IMR-90 (cell line): ENCODE results near the gene RAB3A. TPM values are rescaled to one million over a fixed set of nuclear protein-coding genes. Genes with fewer than 3 reads are reported as not detected.

Source experiments
- ATAC-seq: fragments of 200-7000 bp; cut with Tn5 transposase; 2 replicates; pipeline ENCODE4 v1.9.1; 2020; ENCODE audit warnings: low read depth, mild to moderate bottlenecking, moderate library complexity
- BruUV-seq: library from RNA; stranded (reverse); fragments of 400-500 nt; replicated peaks from 2 replicates; lab custom pipeline; 2021; lab: Mats Ljungman, UMichigan
- CTCF ChIA-PET: fragments of 300-600 bp; formaldehyde crosslinking; extraction: SDS; loops from one replicate; lab custom pipeline; 2021; ENCODE audit warnings: antibody characterized with exemption; lab: Yijun Ruan, JAX
- POLR2A ChIA-PET: fragments of 300-600 bp; sonication (Branson Sonifier 250); formaldehyde crosslinking; loops from one replicate; lab custom pipeline; 2022; ENCODE audit warnings: antibody characterized with exemption; ENCODE audit not compliant: unreplicated experiment; lab: Charles Lee
- DNase-seq: peaks from one replicate; pipeline ENCODE4 v3.0.0; 2013
- H2AFZ ChIP-seq: replicated peaks from 2 replicates; pipeline ENCODE3; 2013; ENCODE audit warnings: low read length, mild to moderate bottlenecking; ENCODE audit not compliant: poor library complexity
- H2AK5ac ChIP-seq: 2 replicates; pipeline ENCODE4 v1.6.1; 2013; ENCODE audit warnings: low read depth, low read length, inconsistent platforms
- H2AK9ac ChIP-seq: replicated peaks from 2 replicates; pipeline ENCODE3; 2013; ENCODE audit warnings: mild to moderate bottlenecking, low read depth, low read length, moderate library complexity; ENCODE audit not compliant: poor library complexity
- H2BK120ac ChIP-seq: 2 replicates; pipeline ENCODE4 v1.6.1; 2013; ENCODE audit warnings: low read depth, low read length, inconsistent platforms
- H2BK15ac ChIP-seq: 3 replicates; pipeline ENCODE4 v1.6.1; 2013; ENCODE audit warnings: low read depth, low read length, inconsistent platforms
- H2BK20ac ChIP-seq: 2 replicates; pipeline ENCODE4 v1.6.1; 2013; ENCODE audit warnings: low read depth, mild to moderate bottlenecking, inconsistent platforms, low read length, moderate library complexity
- H2BK5ac ChIP-seq: 2 replicates; pipeline ENCODE4 v1.6.1; 2013; ENCODE audit warnings: mild to moderate bottlenecking, low read depth, low read length, inconsistent platforms; ENCODE audit not compliant: poor library complexity, severe bottlenecking
- H3K14ac ChIP-seq: replicated peaks from 2 replicates; pipeline ENCODE4 v1.6.1; 2013; ENCODE audit warnings: low read depth, low read length, inconsistent platforms
- H3K18ac ChIP-seq: 2 replicates; pipeline ENCODE4 v1.6.1; 2013; ENCODE audit warnings: low read depth, low read length, control low read depth
- H3K23ac ChIP-seq: 2 replicates; pipeline ENCODE4 v1.6.1; 2013; ENCODE audit warnings: low read depth, low read length, inconsistent platforms
- H3K27ac ChIP-seq: 2 replicates; pipeline ENCODE4 v1.5.1; 2013; ENCODE audit warnings: mild to moderate bottlenecking, control low read depth, low read length; ENCODE audit not compliant: insufficient read depth
- H3K27me3 ChIP-seq: 2 replicates; pipeline ENCODE4 v1.6.1; 2013; ENCODE audit warnings: low read length; ENCODE audit not compliant: control insufficient read depth, insufficient read depth
- H3K36me3 ChIP-seq: 2 replicates; pipeline ENCODE4 v1.6.1; 2013; ENCODE audit warnings: low read length, mixed read lengths; ENCODE audit not compliant: control insufficient read depth, insufficient read depth
- H3K4ac ChIP-seq: 2 replicates; pipeline ENCODE4 v1.6.1; 2013; ENCODE audit warnings: low read depth, low read length, inconsistent platforms
- H3K4me1 ChIP-seq: 2 replicates; pipeline ENCODE4 v1.6.1; 2013; ENCODE audit warnings: low read length, mixed read lengths; ENCODE audit not compliant: control insufficient read depth, insufficient read depth
- H3K4me2 ChIP-seq: 2 replicates; pipeline ENCODE4 v1.6.1; 2013; ENCODE audit warnings: low read depth, mild to moderate bottlenecking, control low read depth, low read length, moderate library complexity
- H3K4me3 ChIP-seq: 2 replicates; pipeline ENCODE4 v1.5.1; 2013; ENCODE audit warnings: low read depth, mild to moderate bottlenecking, control low read depth, low read length, moderate library complexity; ENCODE audit not compliant: insufficient read depth
- H3K56ac ChIP-seq: 2 replicates; pipeline ENCODE4 v1.6.1; 2013; ENCODE audit warnings: low read length, inconsistent platforms; ENCODE audit not compliant: insufficient read depth; ENCODE audit errors: extremely low read depth
- H3K79me1 ChIP-seq, 2 experiments: 2 replicates each; pipeline ENCODE4 v1.6.1; 2013; ENCODE audit warnings: low read length in 2 of 2, inconsistent platforms in 1 of 2, low read depth in 1 of 2
- H3K9ac ChIP-seq: 2 replicates; pipeline ENCODE4 v1.6.1; 2013; ENCODE audit warnings: low read depth, low read length, control low read depth
- H3K9me1 ChIP-seq: 2 replicates; pipeline ENCODE4 v1.6.1; 2013; ENCODE audit warnings: low read length, inconsistent platforms; ENCODE audit not compliant: insufficient read depth
- H3K9me3 ChIP-seq: 2 replicates; pipeline ENCODE4 v1.6.1; 2013; ENCODE audit warnings: low read length; ENCODE audit not compliant: control insufficient read depth, insufficient read depth
- H4K20me1 ChIP-seq: 2 replicates; pipeline ENCODE4 v1.6.1; 2013; ENCODE audit warnings: low read length, inconsistent platforms; ENCODE audit not compliant: insufficient read depth
- H4K5ac ChIP-seq: 2 replicates; pipeline ENCODE4 v1.6.1; 2013; ENCODE audit warnings: mild to moderate bottlenecking, low read depth, low read length, control low read depth
- H4K8ac ChIP-seq, 2 experiments: 2 replicates each; pipeline ENCODE4 v1.6.1; 2013; ENCODE audit warnings: low read depth in 2 of 2, low read length in 2 of 2, control low read depth in 1 of 2, inconsistent platforms in 1 of 2
- H4K91ac ChIP-seq: 2 replicates; pipeline ENCODE4 v1.6.1; 2013; ENCODE audit warnings: low read depth, low read length, inconsistent platforms; ENCODE audit not compliant: insufficient read depth
- BHLHE40 ChIP-seq: fragments of 150-350 bp; IDR thresholded peaks from 2 replicates; pipeline ENCODE4 v1.6.1; 2016; ENCODE audit warnings: mild to moderate bottlenecking, low read depth, low read length
- CEBPB ChIP-seq: IDR thresholded peaks from 2 replicates; pipeline ENCODE4 v1.6.1; 2012; ENCODE audit warnings: low read depth, low read length, improper control_type of control experiment
- CHD1 ChIP-seq: IDR thresholded peaks from 2 replicates; pipeline ENCODE4 v1.6.1; 2012; ENCODE audit warnings: low read depth, low read length, improper control_type of control experiment
- CTCF ChIP-seq: conservative IDR thresholded peaks from 2 replicates; pipeline ENCODE4 v1.5.1; 2012; ENCODE audit warnings: mild to moderate bottlenecking, low read depth, low read length, improper control_type of control experiment
- FOS ChIP-seq: fragments of 150-350 bp; IDR thresholded peaks from 2 replicates; pipeline ENCODE4 v1.6.1; 2016; ENCODE audit warnings: low read depth, low read length
- MAFK ChIP-seq: IDR thresholded peaks from 2 replicates; pipeline ENCODE4 v1.6.1; 2012; ENCODE audit warnings: low read depth, low read length, improper control_type of control experiment
- MAZ ChIP-seq: IDR thresholded peaks from 2 replicates; pipeline ENCODE4 v1.6.1; 2012; ENCODE audit warnings: low read depth, mild to moderate bottlenecking, low read length, improper control_type of control experiment, moderate library complexity, borderline replicate concordance
- MXI1 ChIP-seq: IDR thresholded peaks from 2 replicates; pipeline ENCODE4 v1.6.1; 2012; ENCODE audit warnings: low read depth, mild to moderate bottlenecking, low read length, moderate library complexity, borderline replicate concordance
- NFE2L2 ChIP-seq: fragments of 150-350 bp; IDR thresholded peaks from 2 replicates; pipeline ENCODE4 v1.6.1; 2016; ENCODE audit warnings: low read depth, mild to moderate bottlenecking, low read length
- POLR2A ChIP-seq: IDR thresholded peaks from 2 replicates; pipeline ENCODE4 v1.6.1; 2012; ENCODE audit warnings: mild to moderate bottlenecking, low read depth, low read length
- RAD21 ChIP-seq: IDR thresholded peaks from 2 replicates; pipeline ENCODE4 v1.6.1; 2012; ENCODE audit warnings: low read length, improper control_type of control experiment
- RCOR1 ChIP-seq: IDR thresholded peaks from 2 replicates; pipeline ENCODE4 v1.6.1; 2012; ENCODE audit warnings: mild to moderate bottlenecking, low read length, improper control_type of control experiment; ENCODE audit not compliant: insufficient replicate concordance
- RFX5 ChIP-seq: IDR thresholded peaks from 2 replicates; pipeline ENCODE4 v1.8.0; 2012; ENCODE audit warnings: low read depth, mild to moderate bottlenecking, low read length, moderate library complexity
- SMC3 ChIP-seq: fragments of 150-350 bp; IDR thresholded peaks from 2 replicates; pipeline ENCODE4 v1.6.1; 2016; ENCODE audit warnings: low read depth, mild to moderate bottlenecking, antibody characterized with exemption, low read length, moderate library complexity
- USF2 ChIP-seq: fragments of 150-350 bp; IDR thresholded peaks from 2 replicates; pipeline ENCODE4 v1.6.1; 2017; ENCODE audit warnings: mild to moderate bottlenecking, antibody characterized with exemption, low read length, low read depth
- WGBS, 2 experiments: methylation state at CpG; one replicate each; pipeline versions ENCODE4 v1.1.5 to v1.1.7; 2013; ENCODE audit warnings: missing lambda C conversion rate in 2 of 2; ENCODE audit not compliant: insufficient read length in 1 of 2; ENCODE audit errors: extremely low coverage in 2 of 2; 5-methylcytosine and 5-hydroxymethylcytosine counted together
- dilution Hi-C: fragments of 300-500 bp; cut with HindIII; formaldehyde crosslinking; loops from one replicate; pipeline ENCODE4 v1.14.3; 2018; ENCODE audit warnings: low sequenced_read_pairs; ENCODE audit not compliant: unreplicated experiment
- in situ Hi-C: fragments of 300-500 bp; cut with MboI; formaldehyde crosslinking; loops from 3 replicates; pipeline ENCODE4 v1.14.3; 2019; ENCODE audit warnings: low sequenced_read_pairs, inconsistent platforms, mixed read lengths
- intact Hi-C: fragments of 100-400 bp; cut with micrococcal nuclease; formaldehyde crosslinking; loops from 2 replicates; pipeline ENCODE4 v1.10.0; 2022
- polyA plus RNA-seq, 3 experiments: library from polyadenylated mRNA; depleted of rRNA; stranded (reverse); fragments of >200 nt; gene quantifications; 2 replicates each; pipeline ENCODE4 v1.2.3, GENCODE V29; 2012; ENCODE audit warnings: low replicate concordance in 1 of 3
- total RNA-seq: library from RNA; depleted of rRNA; stranded (reverse); fragments of >200 nt; gene quantifications from 2 replicates; pipeline ENCODE4 v1.2.3, GENCODE V29; 2012
- TF ChIP-seq, protein P1 (sequence below): fragments of 150-350 bp; IDR thresholded peaks from 2 replicates; pipeline ENCODE4 v1.6.1; 2016; ENCODE audit warnings: low read depth, mild to moderate bottlenecking, low read length, moderate library complexity, borderline replicate concordance

RAB3A gene
- total and polyA plus RNA-seq, 2 of the 4 experiments (the other 2 are of a cell fraction) = 3.0 to 13.6 TPM

GRCh38 chr19:18231775-18232174 is 27.9 kb upstream of the RAB3A start:
- ChIA-PET POLR2A (no interaction called here), CTCF (no interaction called here)
- Histone ChIP-seq H3K9me3 (peaks cover 3% of the 10 kb centered on the region; the same call in 1 of the 2 replicates), H4K5ac (no peak overlapping the region), H2AK5ac (no peak overlapping the region), H4K8ac (no peak overlapping the region), H2BK20ac (no peak overlapping the region), H3K4me2 (no peak overlapping the region), H2BK5ac (no peak overlapping the region), H4K20me1 (peaks cover 5% of the 10 kb centered on the region; the same call in 1 of the 2 replicates), H2BK15ac (no peak overlapping the region), H3K23ac (no peak overlapping the region), H3K9me1 (no peaks in the 10 kb centered on the region), H3K56ac (no peak overlapping the region), H3K4me1 (no peaks in the 10 kb centered on the region), H3K9ac (no peak overlapping the region), H3K79me1 (no peaks in the 10 kb centered on the region), H2AK9ac (no peak overlapping the region), H2BK120ac (no peak overlapping the region), H3K14ac (no peak overlapping the region), H3K18ac (no peak overlapping the region), H3K4ac (no peak overlapping the region), H3K4me3 (no peak overlapping the region), H2AFZ (no peak overlapping the region), H3K36me3 (no peaks in the 10 kb centered on the region), H3K27me3 (peaks cover 21% of the 10 kb centered on the region; the same call in 1 of the 2 replicates), H4K91ac (no peak overlapping the region), H3K27ac (no peak overlapping the region)
- BruUV-seq = no TSS peak
- in situ Hi-C loops = no loop called here
- dilution Hi-C loops = no loop called here
- intact Hi-C loops = no loop called here
- DNase-seq (no peak), ATAC-seq (no peak)
- no CpG with 5 or more reads among the region's 4 CpGs for WGBS, 2 experiments
- TF ChIP-seq MAFK (no peak), NFE2L2 (no peak), CTCF (no peak), FOS (no peak), POLR2A (no peak), RAD21 (no peak), SMC3 (no peak), MXI1 (no peak), USF2 (no peak), RCOR1 (no peak), CHD1 (no peak), RFX5 (no peak), CEBPB (no peak), MAZ (no peak), BHLHE40 (no peak)
- TF ChIP-seq, protein P1, sequence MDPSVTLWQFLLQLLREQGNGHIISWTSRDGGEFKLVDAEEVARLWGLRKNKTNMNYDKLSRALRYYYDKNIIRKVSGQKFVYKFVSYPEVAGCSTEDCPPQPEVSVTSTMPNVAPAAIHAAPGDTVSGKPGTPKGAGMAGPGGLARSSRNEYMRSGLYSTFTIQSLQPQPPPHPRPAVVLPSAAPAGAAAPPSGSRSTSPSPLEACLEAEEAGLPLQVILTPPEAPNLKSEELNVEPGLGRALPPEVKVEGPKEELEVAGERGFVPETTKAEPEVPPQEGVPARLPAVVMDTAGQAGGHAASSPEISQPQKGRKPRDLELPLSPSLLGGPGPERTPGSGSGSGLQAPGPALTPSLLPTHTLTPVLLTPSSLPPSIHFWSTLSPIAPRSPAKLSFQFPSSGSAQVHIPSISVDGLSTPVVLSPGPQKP = no peak
